GM18498 (cell line): ENCODE measurements around the gene ENAM.

ENCODE experiments used
- ATAC-seq: cut with Tn5 transposase; IDR thresholded peaks from one replicate; pipeline ENCODE4 v1.9.1; 2021; ENCODE audit warnings: mild to moderate bottlenecking, moderate library complexity; ENCODE audit not compliant: unreplicated experiment

The ENAM gene

GRCh38 chr4:70628444-70628843 is at the start of gene ENAM:
Gene ENAM (plus strand): TSS chr4:70628744. CDS start chr4:70629501, 757 bp downstream.
- no peak for ATAC-seq

GRCh38 chr4:70581980-70582379 is 46.6 kb upstream of the ENAM start:
- ATAC-seq = no peak

GRCh38 chr4:70583952-70584834 is 44.4 kb upstream of the ENAM start:
- ATAC-seq = no peak

GRCh38 chr4:70586841-70587240 is 41.7 kb upstream of the ENAM start:
- no peak for ATAC-seq

- peak; percentile 99 for ATAC-seq
Measured at GRCh38 chr4:70589785-70590184, 38.8 kb upstream of the ENAM start.

- no peak for ATAC-seq
Measured at GRCh38 chr4:70591955-70592582, 36.5 kb upstream of the ENAM start, which contains the start of gene AMBN. Gene AMBN (plus strand): TSS chr4:70592256. CDS start chr4:70592359, 103 bp downstream.

- no peak for ATAC-seq
Measured at GRCh38 chr4:70594196-70594595, 34.3 kb upstream of the ENAM start.

GRCh38 chr4:70600305-70600704 is 28.2 kb upstream of the ENAM start:
- no peak for ATAC-seq

GRCh38 chr4:70600977-70601376 is 27.6 kb upstream of the ENAM start:
- ATAC-seq = no peak

- ATAC-seq = peak; percentile 99
Measured at GRCh38 chr4:70601422-70602039, 27.0 kb upstream of the ENAM start.

- ATAC-seq = no peak
Measured at GRCh38 chr4:70603856-70604255, 24.7 kb upstream of the ENAM start.

- ATAC-seq = no peak
Measured at GRCh38 chr4:70606459-70606858, 22.1 kb upstream of the ENAM start.

- no peak for ATAC-seq
Measured at GRCh38 chr4:70607334-70607853, 21.1 kb upstream of the ENAM start.

- no peak for ATAC-seq
Measured at GRCh38 chr4:70608324-70608723, 20.2 kb upstream of the ENAM start.

GRCh38 chr4:70613306-70614183 is 15.0 kb upstream of the ENAM start:
- ATAC-seq = peak; percentile 67

GRCh38 chr4:70614184-70614555 is 14.4 kb upstream of the ENAM start:
- no peak for ATAC-seq

GRCh38 chr4:70619288-70619687 is 9.3 kb upstream of the ENAM start:
- ATAC-seq = no peak

GRCh38 chr4:70619778-70620177 is 8.8 kb upstream of the ENAM start:
- no peak for ATAC-seq

GRCh38 chr4:70623323-70623722 is 5.2 kb upstream of the ENAM start:
- no peak for ATAC-seq

- no peak for ATAC-seq
Measured at GRCh38 chr4:70624226-70624793, 4.2 kb upstream of the ENAM start.
